H9 (cell line): ENCODE results near the gene EFCC1. TPM values are rescaled to one million over a fixed set of nuclear protein-coding genes. Genes with fewer than 3 reads are reported as not detected.

Source experiments
- DNase-seq: peaks from one replicate; pipeline ENCODE4 v3.0.0-alpha.2; 2017
- H2AFZ ChIP-seq: one replicate; pipeline ENCODE4 v1.6.1; 2013; ENCODE audit warnings: mild to moderate bottlenecking, low read length, control low read depth, moderate library complexity
- H2AK5ac ChIP-seq: 2 replicates; pipeline ENCODE4 v1.6.1; 2013; ENCODE audit warnings: low read length, control low read depth, mixed read lengths; ENCODE audit not compliant: insufficient read length
- H2BK120ac ChIP-seq: one replicate; pipeline ENCODE4 v1.6.1; 2013; ENCODE audit warnings: low read depth, mild to moderate bottlenecking, low read length, control low read depth, inconsistent platforms; ENCODE audit not compliant: poor library complexity, severe bottlenecking
- H2BK12ac ChIP-seq: 2 replicates; pipeline ENCODE4 v1.6.1; 2013; ENCODE audit warnings: low read length, control low read depth, mixed read lengths, low read depth; ENCODE audit not compliant: insufficient read length
- H2BK15ac ChIP-seq: 2 replicates; pipeline ENCODE4 v1.6.1; 2013; ENCODE audit warnings: low read depth, low read length, control low read depth
- H2BK20ac ChIP-seq: one replicate; pipeline ENCODE4 v1.6.1; 2013; ENCODE audit warnings: low read depth, mild to moderate bottlenecking, low read length, control low read depth, inconsistent platforms; ENCODE audit not compliant: poor library complexity, severe bottlenecking
- H2BK5ac ChIP-seq: 2 replicates; pipeline ENCODE4 v1.6.1; 2013; ENCODE audit warnings: low read length, control low read depth, mixed read lengths; ENCODE audit not compliant: insufficient read length
- H3K14ac ChIP-seq: 2 replicates; pipeline ENCODE4 v1.6.1; 2013; ENCODE audit warnings: low read length, control low read depth; ENCODE audit not compliant: insufficient read depth
- H3K18ac ChIP-seq: 2 replicates; pipeline ENCODE4 v1.6.1; 2013; ENCODE audit warnings: low read depth, mild to moderate bottlenecking, mixed read lengths, low read length, control low read depth; ENCODE audit not compliant: insufficient read length
- H3K23ac ChIP-seq: 2 replicates; pipeline ENCODE4 v1.6.1; 2013; ENCODE audit warnings: low read length, control low read depth, mixed read lengths, low read depth; ENCODE audit not compliant: insufficient read length
- H3K23me2 ChIP-seq: 2 replicates; pipeline ENCODE4 v1.6.1; 2013; ENCODE audit warnings: low read depth, mild to moderate bottlenecking, mixed read lengths, low read length, control low read depth; ENCODE audit not compliant: insufficient read length, poor library complexity, severe bottlenecking
- H3K27ac ChIP-seq: 2 replicates; pipeline ENCODE4 v1.5.1; 2013; ENCODE audit warnings: low read length, control low read depth, mixed read lengths, low read depth; ENCODE audit not compliant: insufficient read length
- H3K27me3 ChIP-seq: 2 replicates; pipeline ENCODE4 v1.6.1; 2013; ENCODE audit warnings: low read length, control low read depth, inconsistent platforms; ENCODE audit not compliant: insufficient read depth
- H3K4ac ChIP-seq: 2 replicates; pipeline ENCODE4 v1.6.1; 2013; ENCODE audit warnings: low read depth, mild to moderate bottlenecking, control low read depth, inconsistent platforms, low read length, moderate library complexity
- H3K4me1 ChIP-seq: 2 replicates; pipeline ENCODE4 v1.6.1; 2013; ENCODE audit warnings: low read length, control low read depth, inconsistent platforms; ENCODE audit not compliant: insufficient read depth
- H3K4me2 ChIP-seq: 2 replicates; pipeline ENCODE4 v1.6.1; 2013; ENCODE audit warnings: low read length, control low read depth, mixed read lengths; ENCODE audit not compliant: insufficient read length, insufficient read depth
- H3K56ac ChIP-seq: 2 replicates; pipeline ENCODE4 v1.6.1; 2013; ENCODE audit warnings: low read depth, mild to moderate bottlenecking, mixed read lengths, low read length, control low read depth; ENCODE audit not compliant: insufficient read length
- H3K79me1 ChIP-seq: 2 replicates; pipeline ENCODE4 v1.6.1; 2013; ENCODE audit warnings: low read depth, mild to moderate bottlenecking, moderate library complexity, low read length, control low read depth, inconsistent platforms; ENCODE audit not compliant: insufficient read depth, poor library complexity, severe bottlenecking
- H3K79me2 ChIP-seq: 2 replicates; pipeline ENCODE4 v1.6.1; 2013; ENCODE audit warnings: low read length, control low read depth, inconsistent platforms; ENCODE audit not compliant: insufficient read depth
- H3K9ac ChIP-seq: 2 replicates; pipeline ENCODE4 v1.6.1; 2013; ENCODE audit warnings: low read length, control low read depth, mixed read lengths; ENCODE audit not compliant: insufficient read length; ENCODE audit errors: extremely low read depth
- H3K9me3 ChIP-seq: one replicate; pipeline ENCODE4 v1.6.1; 2013; ENCODE audit warnings: low read depth, low read length, inconsistent platforms; ENCODE audit not compliant: control insufficient read depth
- H3T11ph ChIP-seq: one replicate; pipeline ENCODE4 v1.6.1; 2013; ENCODE audit warnings: mild to moderate bottlenecking, low read length, control low read depth, inconsistent platforms
- H4K20me1 ChIP-seq: one replicate; pipeline ENCODE4 v1.6.1; 2013; ENCODE audit not compliant: control insufficient read depth, insufficient read length, insufficient read depth
- H4K5ac ChIP-seq: 2 replicates; pipeline ENCODE4 v1.6.1; 2013; ENCODE audit warnings: low read depth, mild to moderate bottlenecking, mixed read lengths, low read length, control low read depth; ENCODE audit not compliant: insufficient read length
- H4K8ac ChIP-seq: replicated peaks from 2 replicates; pipeline ENCODE4 v1.6.1; 2013; ENCODE audit warnings: low read length, control low read depth, mixed read lengths, low read depth; ENCODE audit not compliant: insufficient read length
- H4K91ac ChIP-seq: 2 replicates; pipeline ENCODE4 v1.6.1; 2013; ENCODE audit warnings: low read depth, mild to moderate bottlenecking, moderate library complexity, mixed read lengths, low read length, control low read depth; ENCODE audit not compliant: insufficient read length
- H3K27ac Mint-ChIP-seq, 3 experiments: 2 replicates in 2 of 3; 3 replicates in 1 of 3; pipeline ENCODE4 v1.8.0; 2020 to 2021; ENCODE audit warnings: mixed read lengths in 3 of 3, mild to moderate bottlenecking in 1 of 3, moderate library complexity in 1 of 3
- H3K27me3 Mint-ChIP-seq: 2 replicates; pipeline ENCODE4 v1.8.0; 2021; ENCODE audit warnings: low read depth, mild to moderate bottlenecking, moderate library complexity, mixed read lengths
- H3K36me3 Mint-ChIP-seq, 3 experiments: 2 replicates in 2 of 3; 3 replicates in 1 of 3; pipeline ENCODE4 v1.8.0; 2020 to 2021; ENCODE audit warnings: low read depth in 3 of 3, mixed read lengths in 3 of 3; ENCODE audit not compliant: insufficient read depth in 1 of 3
- H3K4me1 Mint-ChIP-seq, 2 experiments: 2 replicates each; pipeline ENCODE4 v1.8.0; 2020; ENCODE audit warnings: mixed read lengths in 2 of 2
- H3K4me3 Mint-ChIP-seq, 2 experiments: 2 replicates in 1 of 2; 3 replicates in 1 of 2; pipeline ENCODE4 v1.8.0; 2020 to 2021; ENCODE audit warnings: mild to moderate bottlenecking in 2 of 2, mixed read lengths in 2 of 2, moderate library complexity in 1 of 2
- H3K9me3 Mint-ChIP-seq, 2 experiments: 2 replicates in 1 of 2; 3 replicates in 1 of 2; pipeline ENCODE4 v1.8.0; 2020; ENCODE audit warnings: mild to moderate bottlenecking in 2 of 2, mixed read lengths in 2 of 2, moderate library complexity in 1 of 2
- CTCF ChIP-seq: fragments of 200-600 bp; sonication (generic); conservative IDR thresholded peaks from 3 replicates; pipeline ENCODE4 v1.8.0; 2021; ENCODE audit warnings: antibody characterized with exemption, mild to moderate bottlenecking
- WGBS: extraction: QIAGEN DNeasy Blood & Tissue Kit; methylation state at CpG from one replicate; pipeline ENCODE4 v1.1.7; 2013; ENCODE audit warnings: missing lambda C conversion rate, low lambda C conversion rate, mixed read lengths; ENCODE audit not compliant: insufficient read length; ENCODE audit errors: extremely low coverage; 5-methylcytosine and 5-hydroxymethylcytosine counted together
- total RNA-seq: library from RNA; stranded (reverse); gene quantifications from 2 replicates; pipeline ENCODE4 v1.2.1, GENCODE V29; 2021

Gene EFCC1
- total RNA-seq, 1 experiment from 2014 or later, result 0.09 TPM

- Mint-ChIP-seq H3K4me1 (peaks cover 2 to 8% of the 10 kb centered on the region in 2 experiments; a peak in 3 of 4 replicates), H3K4me3 (no peak overlapping the region), H3K9me3 (peaks cover 0 to 3% of the 10 kb centered on the region in 2 experiments; a peak in 2 of 5 replicates), H3K36me3 (no peaks in the 10 kb centered on the region), H3K27me3 (peaks cover 45% of the 10 kb centered on the region), H3K27ac (no peak overlapping the region)
- Histone ChIP-seq H4K5ac (no peak overlapping the region), H4K20me1 (no peaks in the 10 kb centered on the region), H3T11ph (no peak overlapping the region), H3K79me1 (no peaks in the 10 kb centered on the region), H3K9me3 (no peaks in the 10 kb centered on the region), H3K4ac (no peak overlapping the region), H3K4me2 (no peak overlapping the region), H2AK5ac (no peak overlapping the region), H3K4me1 (no peaks in the 10 kb centered on the region), H2BK5ac (no peak overlapping the region), H3K23me2 (no peaks in the 10 kb centered on the region), H3K14ac (no peak overlapping the region), H2BK20ac (no peak overlapping the region), H2BK120ac (no peak overlapping the region), H4K91ac (no peak overlapping the region), H2BK15ac (no peak overlapping the region), H3K23ac (no peak overlapping the region), H2BK12ac (no peak overlapping the region), H3K79me2 (no peaks in the 10 kb centered on the region), H3K27me3 (peaks cover 3% of the 10 kb centered on the region; the same call in 1 of the 2 replicates), H3K9ac (no peak overlapping the region), H4K8ac (no peak overlapping the region), H2AFZ (no peak overlapping the region), H3K27ac (no peak overlapping the region), H3K56ac (no peak overlapping the region), H3K18ac (no peak overlapping the region)
- DNase-seq, result no peak
- no peak for TF ChIP-seq CTCF
- no CpG with 5 or more reads among the region's 4 CpGs for WGBS
These were observed 29.5 kb downstream of the EFCC1 start for GRCh38 chr3:129030611-129031010.
